Upper lobe of left lung (tissue), 4 donors: ENCODE measurements around the gene KIAA1217.

Experiments used
- CTCF ChIP-seq, 6 experiments: fragments of 450-650 bp in 4 of 6; fragments of 200-600 bp in 2 of 6; sonication (generic) in 2 of 6; IDR thresholded peaks; one replicate each; pipeline ENCODE4 v1.5.1; 2016 to 2019; ENCODE audit warnings: antibody characterized with exemption in 6 of 6
- EP300 ChIP-seq, 4 donors: sonication (generic); formaldehyde crosslinking; IDR thresholded peaks; one replicate each; pipeline ENCODE4 v1.5.1; 2017; ENCODE audit warnings: antibody characterized with exemption in 4 of 4, control low read depth in 2 of 4
- POLR2A ChIP-seq, 4 donors: fragments of 450-650 bp; IDR thresholded peaks; one replicate each; pipeline ENCODE4 v1.5.1; 2016 to 2017; ENCODE audit warnings: antibody characterized with exemption in 4 of 4, mild to moderate bottlenecking in 2 of 4
- POLR2AphosphoS5 ChIP-seq, 2 donors: sonication (generic); formaldehyde crosslinking; IDR thresholded peaks; one replicate each; pipeline ENCODE4 v1.5.1; 2017; ENCODE audit warnings: antibody characterized with exemption in 2 of 2

GRCh38 chr10:24435374-24435773, 226.4 kb downstream of the KIAA1217 start:
- TF ChIP-seq CTCF (IDR thresholded peaks at IDR 0.05) (no peak), POLR2A (IDR thresholded peaks at IDR 0.05) (no peak), POLR2AphosphoS5 (IDR thresholded peaks at IDR 0.05) (no peak), EP300 (IDR thresholded peaks at IDR 0.05) (no peak)
